Right cardiac atrium (tissue), 5 donors: ENCODE measurements around the gene RNGTT. TPM values are rescaled to one million over a fixed set of nuclear protein-coding genes. Genes with fewer than 3 reads are reported as not detected.
"Not testable (repeated sequence)": the region's sequence is repeated elsewhere in the genome, so short reads cannot be mapped to it uniquely, and the experiment has no call there.

Source experiments
- ATAC-seq, 2 donors: fragments of 200-7000 bp; cut with Tn5 transposase; one replicate each; pipeline versions ENCODE4 v1.8.0 to v1.9.1; 2020; ENCODE audit warnings: moderate library complexity in 2 of 2, mild to moderate bottlenecking in 1 of 2
- DNase-seq, 3 donors: peaks; one replicate each; pipeline ENCODE4 v3.0.0-alpha.2; 2020
- H3K27ac ChIP-seq: one replicate; pipeline ENCODE4 v1.5.1; 2013; ENCODE audit warnings: mild to moderate bottlenecking, low read length, control low read depth, moderate library complexity
- H3K27me3 ChIP-seq: one replicate; pipeline ENCODE4 v1.6.1; 2013; ENCODE audit not compliant: control insufficient read depth, insufficient read depth
- H3K4me1 ChIP-seq: one replicate; pipeline ENCODE4 v1.6.1; 2013; ENCODE audit warnings: low read length; ENCODE audit not compliant: control insufficient read depth, insufficient read depth
- H3K4me3 ChIP-seq: one replicate; pipeline ENCODE4 v1.5.1; 2013; ENCODE audit warnings: low read length, control low read depth
- H3K9me3 ChIP-seq: one replicate; pipeline ENCODE4 v1.6.1; 2013; ENCODE audit warnings: low read length; ENCODE audit not compliant: control insufficient read depth
- WGBS: extraction: QIAGEN DNeasy Blood & Tissue Kit; methylation state at CpG from one replicate; pipeline ENCODE4 v1.1.7; 2013; 5-methylcytosine and 5-hydroxymethylcytosine counted together
- intact Hi-C, 4 donors: fragments of 100-400 bp; cut with DNase I; formaldehyde crosslinking; loops; one replicate each; pipeline versions ENCODE4 v1.11.0 to v1.14.0; 2022 to 2023
- polyA plus RNA-seq: library from polyadenylated mRNA; stranded (reverse); fragments of 200-250 nt; gene quantifications from one replicate; pipeline ENCODE4 v1.2.3, GENCODE V29; 2013
- total RNA-seq, 4 donors: library from RNA; stranded (reverse); fragmentation: NEBNext Ultra II Directional; extraction: Animal tissue kit (Norgen Biotek cat#: 25700); gene quantifications; one replicate each; pipeline ENCODE4 v1.2.1, GENCODE V29; 2021
- donor health status: healthy with polysubstance abuse.
- donor health status: DM: no; HTN: yes; CAD: no.
- donor health status: DM: no; HTN: no; CAD: no.
- donor health status: DM: no; HTN: yes; CAD: no; lungs with severe emphysema.
- donor health status: DM: yes; HTN: yes; CAD: no.

RNGTT gene
- total and polyA plus RNA-seq, 5 donors = 3.9 to 9.5 (median 8.3) TPM

GRCh38 chr6:88808381-88808780 is 155.0 kb downstream of the RNGTT start:
- Histone ChIP-seq H3K27ac (no peak overlapping the region), H3K27me3 (no peaks in the 10 kb centered on the region), H3K4me1 (no peaks in the 10 kb centered on the region), H3K4me3 (no peak overlapping the region), H3K9me3 (no peaks in the 10 kb centered on the region)
- no peak for DNase-seq
- intact Hi-C loops = no loop called here
- ATAC-seq = no peak

GRCh38 chr6:88807622-88808021 is 155.8 kb downstream of the RNGTT start:
- ATAC-seq (no peak), DNase-seq (no peak)
- H3K27ac ChIP-seq = no peak overlapping the region
- intact Hi-C loops = no loop called here
- H3K9me3 ChIP-seq = no peaks in the 10 kb centered on the region
- 91% methylated on average over 1 of the region's 1 CpG for WGBS
- no peaks in the 10 kb centered on the region for H3K4me1 ChIP-seq
- H3K27me3 ChIP-seq = no peaks in the 10 kb centered on the region
- no peak overlapping the region for H3K4me3 ChIP-seq

- intact Hi-C loops = no loop called here
- DNase-seq = no peak
- WGBS = 96% methylated on average over 4 of the region's 4 CpGs
- no peak for ATAC-seq
- H3K27ac ChIP-seq = no peak overlapping the region
- H3K4me1 ChIP-seq = no peaks in the 10 kb centered on the region
- H3K27me3 ChIP-seq = no peaks in the 10 kb centered on the region
- no peak overlapping the region for H3K4me3 ChIP-seq
- H3K9me3 ChIP-seq = no peaks in the 10 kb centered on the region
These were observed 156.7 kb downstream of the RNGTT start for GRCh38 chr6:88806728-88807127.

- H3K4me1 ChIP-seq = no peaks in the 10 kb centered on the region
- intact Hi-C loops = no loop called here
- ATAC-seq (no peak), DNase-seq (no peak)
- no peaks in the 10 kb centered on the region for H3K27me3 ChIP-seq
- 95% methylated on average over 2 of the region's 2 CpGs for WGBS
- H3K4me3 ChIP-seq = no peak overlapping the region
- H3K9me3 ChIP-seq = no peaks in the 10 kb centered on the region
- no peak overlapping the region for H3K27ac ChIP-seq
These were observed 158.7 kb downstream of the RNGTT start for GRCh38 chr6:88804701-88805100.

- intact Hi-C loops = loop anchor here in 1 of 4 donors (10.0 kb wide), 1 partner anchor 851 kb away; no protein-coding TSS in a partner anchor
- no peaks in the 10 kb centered on the region for H3K27me3 ChIP-seq
- H3K4me3 ChIP-seq = no peak overlapping the region
- no peaks in the 10 kb centered on the region for H3K9me3 ChIP-seq
- no peak for ATAC-seq
- H3K4me1 ChIP-seq = no peaks in the 10 kb centered on the region
- DNase-seq = no peak
- H3K27ac ChIP-seq = no peak overlapping the region
These were observed 177.9 kb downstream of the RNGTT start for GRCh38 chr6:88785478-88785877.

- intact Hi-C loops = loop anchor here in 1 of 4 donors (10.0 kb wide), 1 partner anchor 846 kb away; no protein-coding TSS in a partner anchor
These were observed 182.6 kb downstream of the RNGTT start for GRCh38 chr6:88780714-88781389.

GRCh38 chr6:88775866-88776571 is 187.4 kb downstream of the RNGTT start:
- Histone ChIP-seq H3K4me1 (no peaks in the 10 kb centered on the region), H3K4me3 (no peak overlapping the region), H3K9me3 (no peaks in the 10 kb centered on the region), H3K27ac (no peak overlapping the region), H3K27me3 (no peaks in the 10 kb centered on the region)
- intact Hi-C loops = no loop called here
- WGBS = 93% methylated on average over 8 of the region's 8 CpGs
- ATAC-seq (no peak), DNase-seq (no peak)

More at GRCh38 chr6:88780714-88781389, 182.6 kb downstream of the RNGTT start:
- no peaks in the 10 kb centered on the region for H3K4me1 ChIP-seq
- H3K4me3 ChIP-seq = no peak overlapping the region
- no peaks in the 10 kb centered on the region for H3K9me3 ChIP-seq
- no peaks in the 10 kb centered on the region for H3K27me3 ChIP-seq
- ATAC-seq (peak; percentile 38 to 65), DNase-seq (no peak)
- no peak overlapping the region for H3K27ac ChIP-seq
- 39% methylated on average over 5 of the region's 5 CpGs for WGBS

GRCh38 chr6:88768114-88768513 is 195.3 kb downstream of the RNGTT start:
- H3K4me1 ChIP-seq, DNase-seq, H3K4me3 ChIP-seq, H3K27ac ChIP-seq, intact Hi-C loops, H3K9me3 ChIP-seq, H3K27me3 ChIP-seq, ATAC-seq: not testable (repeated sequence)
- WGBS = 94% methylated on average over 2 of the region's 2 CpGs

GRCh38 chr6:88764081-88764480 is 199.3 kb downstream of the RNGTT start:
- ATAC-seq (no peak), DNase-seq (no peak)
- no peaks in the 10 kb centered on the region for H3K27me3 ChIP-seq
- no peak overlapping the region for H3K4me3 ChIP-seq
- no peaks in the 10 kb centered on the region for H3K4me1 ChIP-seq
- no peaks in the 10 kb centered on the region for H3K9me3 ChIP-seq
- intact Hi-C loops = no loop called here
- H3K27ac ChIP-seq = no peak overlapping the region
- 98% methylated on average over 3 of the region's 3 CpGs for WGBS

GRCh38 chr6:88763160-88763559 is 200.3 kb downstream of the RNGTT start:
- Histone ChIP-seq H3K9me3 (no peaks in the 10 kb centered on the region), H3K27ac (no peak overlapping the region), H3K4me3 (no peak overlapping the region), H3K4me1 (no peaks in the 10 kb centered on the region), H3K27me3 (no peaks in the 10 kb centered on the region)
- 95% methylated on average over 3 of the region's 3 CpGs for WGBS
- intact Hi-C loops = no loop called here
- ATAC-seq = no peak
- no peak for DNase-seq

GRCh38 chr6:88761237-88762031 is 202.0 kb downstream of the RNGTT start:
- Histone ChIP-seq H3K9me3 (no peaks in the 10 kb centered on the region), H3K27me3 (no peaks in the 10 kb centered on the region), H3K4me3 (no peak overlapping the region), H3K27ac (no peak overlapping the region), H3K4me1 (no peaks in the 10 kb centered on the region)
- no peak for DNase-seq
- 91% methylated on average over 9 of the region's 9 CpGs for WGBS
- ATAC-seq = no peak
- intact Hi-C loops = no loop called here
